Panc1 (cell line): Measurements from ENCODE around the gene TRPV6. TPM values are rescaled to one million over a fixed set of nuclear protein-coding genes. Genes with fewer than 3 reads are reported as not detected.

Experiments used
- ATAC-seq: fragments of 200-7000 bp; cut with Tn5 transposase; 2 replicates; pipeline ENCODE4 v1.9.1; 2020; ENCODE audit warnings: mild to moderate bottlenecking, moderate library complexity
- BruUV-seq: library from RNA; stranded (reverse); fragments of 400-500 nt; replicated peaks from 2 replicates; lab custom pipeline; 2021; lab: Mats Ljungman, UMichigan
- CTCF ChIA-PET: fragments of 300-600 bp; sonication (Branson Sonifier 250); formaldehyde crosslinking; loops from one replicate; lab custom pipeline; 2022; ENCODE audit warnings: antibody characterized with exemption; lab: Charles Lee
- POLR2A ChIA-PET: fragments of 300-600 bp; sonication (Branson Sonifier 250); formaldehyde crosslinking; loops from one replicate; lab custom pipeline; 2022; ENCODE audit warnings: antibody characterized with exemption; lab: Charles Lee
- DNase-seq: peaks from one replicate; pipeline ENCODE4 v3.0.0-alpha.2; 2010; ENCODE audit warnings: low read depth, low spot score
- H3K27ac ChIP-seq: 2 replicates; pipeline ENCODE4 v1.5.1; 2011; ENCODE audit warnings: mild to moderate bottlenecking, low read length, inconsistent platforms
- H3K27me3 ChIP-seq: fragments of 200-500 bp; sonication (Bioruptor generic); 2 replicates; pipeline ENCODE4 v1.6.0; 2014; ENCODE audit warnings: low read length, inconsistent platforms; ENCODE audit not compliant: control insufficient read depth, insufficient read depth
- H3K36me3 ChIP-seq: fragments of 200-500 bp; sonication (Bioruptor generic); 2 replicates; pipeline ENCODE4 v1.5.1; 2014; ENCODE audit warnings: inconsistent platforms, mild to moderate bottlenecking, low read length, moderate library complexity; ENCODE audit not compliant: control insufficient read depth, insufficient read depth
- H3K4me1 ChIP-seq: 2 replicates; pipeline ENCODE4 v1.5.1; 2011; ENCODE audit warnings: inconsistent platforms, mild to moderate bottlenecking, low read length, moderate library complexity; ENCODE audit not compliant: control insufficient read depth, insufficient read depth
- H3K4me3 ChIP-seq, 2 experiments: 2 replicates each; pipeline ENCODE4 v1.5.1; 2011 to 2012; ENCODE audit warnings: low read depth in 2 of 2, low read length in 2 of 2, mild to moderate bottlenecking in 2 of 2, inconsistent platforms in 1 of 2, moderate library complexity in 1 of 2
- H3K9me3 ChIP-seq: fragments of 200-500 bp; sonication (Bioruptor generic); 2 replicates; pipeline ENCODE4 v1.5.1; 2014; ENCODE audit warnings: low read depth, mild to moderate bottlenecking, inconsistent platforms, low read length, moderate library complexity; ENCODE audit not compliant: control insufficient read depth, insufficient read depth
- CTCF ChIP-seq: fragments of 450-650 bp; IDR thresholded peaks from 2 replicates; pipeline ENCODE4 v1.5.1; 2017; ENCODE audit warnings: mild to moderate bottlenecking
- POLR2AphosphoS5 ChIP-seq: IDR thresholded peaks from 2 replicates; pipeline ENCODE4 v1.6.1; 2012; ENCODE audit warnings: mild to moderate bottlenecking, low read depth, low read length, moderate library complexity
- REST ChIP-seq, 2 experiments: IDR thresholded peaks; 2 replicates each; pipeline ENCODE4 v1.6.1; 2011 to 2012; ENCODE audit warnings: low read depth in 2 of 2, control low read depth in 1 of 2, low read length in 1 of 2, mild to moderate bottlenecking in 1 of 2, moderate library complexity in 1 of 2; ENCODE audit not compliant: insufficient read depth in 1 of 2
- SIN3A ChIP-seq: IDR thresholded peaks from 2 replicates; pipeline ENCODE4 v1.6.1; 2012; ENCODE audit warnings: low read depth, mild to moderate bottlenecking, low read length, moderate library complexity, borderline replicate concordance; ENCODE audit not compliant: insufficient read depth
- TCF7L2 ChIP-seq: IDR thresholded peaks from 2 replicates; pipeline ENCODE4 v1.6.1; 2011; ENCODE audit warnings: mild to moderate bottlenecking, low read depth, low read length, inconsistent platforms
- in situ Hi-C: cut with HindIII; loops from 2 replicates; pipeline ENCODE4 v1.10.0; 2016; ENCODE audit warnings: low sequenced_read_pairs, low pct_unique_long_range_greater_than_20kb
- intact Hi-C: fragments of 100-400 bp; cut with micrococcal nuclease; formaldehyde crosslinking; loops from one replicate; pipeline ENCODE4 v1.10.0; 2022; ENCODE audit not compliant: unreplicated experiment
- total RNA-seq: library from RNA; stranded (reverse); gene quantifications from one replicate; pipeline ENCODE4 v1.2.1, GENCODE V29; 2021; ENCODE audit not compliant: unreplicated experiment

The TRPV6 gene
- total RNA-seq, 1 experiment from 2014 or later: not detected

GRCh38 chr7:142930126-142930730 is 44.7 kb upstream of the TRPV6 start:
- Histone ChIP-seq H3K4me3 (no peak overlapping the region), H3K9me3 (no peaks in the 10 kb centered on the region), H3K27me3 (no peaks in the 10 kb centered on the region; the same call in 1 of the 2 replicates), H3K4me1 (no peaks in the 10 kb centered on the region), H3K36me3 (no peaks in the 10 kb centered on the region), H3K27ac (no peak overlapping the region)
- BruUV-seq: no TSS peak
- in situ Hi-C loops: no loop called here
- ChIA-PET CTCF (no interaction called here), POLR2A (no interaction called here)
- intact Hi-C loops: no loop called here
- DNase-seq (no peak), ATAC-seq (no peak)
- TF ChIP-seq SIN3A: no peak
- TF ChIP-seq TCF7L2: no peak
- TF ChIP-seq POLR2AphosphoS5: no peak
- TF ChIP-seq REST (IDR thresholded peaks at IDR 0.05; ENCODE audit: insufficient read depth in 1 of 2, low read depth in 2 of 2, low read length in 1 of 2): no peak
- no peak for TF ChIP-seq CTCF

GRCh38 chr7:142927949-142928348 is 42.4 kb upstream of the TRPV6 start:
- ChIA-PET CTCF (no interaction called here), POLR2A (no interaction called here)
- ATAC-seq: no peak

More at GRCh38 chr7:142927949-142928348, 42.4 kb upstream of the TRPV6 start:
- no peaks in the 10 kb centered on the region for H3K36me3 ChIP-seq
- H3K4me1 ChIP-seq: no peaks in the 10 kb centered on the region
- no peak for DNase-seq
- TF ChIP-seq TCF7L2: no peak
- TF ChIP-seq SIN3A: no peak
- TF ChIP-seq CTCF: no peak
- TF ChIP-seq POLR2AphosphoS5: no peak
- TF ChIP-seq REST (IDR thresholded peaks at IDR 0.05; ENCODE audit: insufficient read depth in 1 of 2, low read depth in 2 of 2, low read length in 1 of 2): no peak
- no peaks in the 10 kb centered on the region; the same call in 1 of the 2 replicates for H3K27me3 ChIP-seq
- in situ Hi-C loops: no loop called here
- H3K27ac ChIP-seq: no peak overlapping the region
- intact Hi-C loops: no loop called here
- no TSS peak for BruUV-seq
- H3K4me3 ChIP-seq: no peak overlapping the region
- H3K9me3 ChIP-seq: no peaks in the 10 kb centered on the region
